ENCODE measurements around the gene PDCD11.

- TF ChIP-seq POLR2A (IDR thresholded peaks at IDR 0.05; ENCODE audit: low read depth): no peak
- TF ChIP-seq CTCF (IDR thresholded peaks at IDR 0.05): no peak
- no peak for TF ChIP-seq POLR2AphosphoS5 (IDR thresholded peaks at IDR 0.05)
Measured at GRCh38 chr10:103459615-103460014, 63.2 kb downstream of the PDCD11 start.

All from esophagus muscularis mucosa (tissue), 3 donors.